GM12878 (cell line): ENCODE measurements around the gene DOHH. TPM values are rescaled to one million over a fixed set of nuclear protein-coding genes. Genes with fewer than 3 reads are reported as not detected.

Source experiments
- ATAC-seq: fragments of 200-7000 bp; cut with Tn5 transposase; 3 replicates; pipeline ENCODE4 v1.9.1; 2020; ENCODE audit warnings: mild to moderate bottlenecking, moderate library complexity
- BruUV-seq: library from RNA; stranded (reverse); fragments of 400-500 nt; replicated peaks from 2 replicates; lab custom pipeline; 2021; lab: Mats Ljungman, UMichigan
- CTCF ChIA-PET: fragments of 300-600 bp; sonication (Branson Sonifier 250); formaldehyde crosslinking; extraction: SDS; loops from one replicate; lab custom pipeline; 2021; ENCODE audit warnings: inconsistent platforms; lab: Yijun Ruan, JAX
- POLR2A ChIA-PET: fragments of 350-600 bp; formaldehyde crosslinking; extraction: SDS; loops from one replicate; lab custom pipeline; 2021; ENCODE audit warnings: inconsistent platforms; lab: Charles Lee
- RAD21 ChIA-PET: fragments of 300-600 bp; sonication (Branson Sonifier 250); formaldehyde crosslinking; loops from one replicate; lab custom pipeline; 2023; ENCODE audit warnings: antibody characterized with exemption; ENCODE audit not compliant: unreplicated experiment; lab: Charles Lee
- SMC1A ChIA-PET: fragments of 300-600 bp; sonication (Branson Sonifier 250); formaldehyde crosslinking; loops from one replicate; lab custom pipeline; 2023; ENCODE audit not compliant: unreplicated experiment, uncharacterized antibody; lab: Charles Lee
- DNase-seq: peaks from one replicate; pipeline ENCODE4 v3.0.0-alpha.2; 2011; ENCODE audit warnings: low read depth, low spot score
- FAIRE-seq: peaks from 3 replicates; lab custom pipeline; 2011; peaks lifted over from hg19 to GRCh38; lab: Jason Lieb, UNC
- H2AFZ ChIP-seq: 2 replicates; pipeline ENCODE4 v1.6.0; 2011; ENCODE audit warnings: low read depth, low read length, control low read depth; ENCODE audit not compliant: control insufficient read depth
- H3K27ac ChIP-seq: 2 replicates; pipeline ENCODE4 v1.5.1; 2011; ENCODE audit warnings: control low read depth; ENCODE audit not compliant: control insufficient read depth, insufficient read depth
- H3K27me3 ChIP-seq, 2 experiments: replicated peaks in 1 of 2; 2 replicates each; pipeline versions ENCODE4 v1.6.0 to v1.6.1; 2011; ENCODE audit warnings: low read length in 1 of 2; ENCODE audit not compliant: control insufficient read depth in 2 of 2, insufficient read depth in 2 of 2
- H3K36me3 ChIP-seq, 2 experiments: 2 replicates each; pipeline ENCODE4 v1.5.1; 2011; ENCODE audit warnings: low read length in 1 of 2; ENCODE audit not compliant: control insufficient read depth in 2 of 2, insufficient read depth in 2 of 2
- H3K4me1 ChIP-seq: 2 replicates; pipeline ENCODE4 v1.6.1; 2011; ENCODE audit warnings: mild to moderate bottlenecking, low read length, moderate library complexity, mixed read lengths; ENCODE audit not compliant: control insufficient read depth, insufficient read depth
- H3K4me2 ChIP-seq: 2 replicates; pipeline ENCODE4 v1.6.0; 2011; ENCODE audit warnings: control low read depth; ENCODE audit not compliant: control insufficient read depth, insufficient read depth
- H3K4me3 ChIP-seq: fragments of 200-600 bp; sonication (generic); 2 replicates; pipeline ENCODE4 v1.5.1; 2016
- H3K79me2 ChIP-seq: 2 replicates; pipeline ENCODE4 v1.6.0; 2011; ENCODE audit warnings: low read length; ENCODE audit not compliant: control insufficient read depth, insufficient read depth
- H3K9ac ChIP-seq: 2 replicates; pipeline ENCODE4 v1.8.0; 2011; ENCODE audit warnings: low read length, control low read depth, mixed read lengths; ENCODE audit not compliant: control insufficient read depth, insufficient read depth
- H3K9me3 ChIP-seq: replicated peaks from 3 replicates; pipeline ENCODE4 v1.5.1; 2011; ENCODE audit warnings: mild to moderate bottlenecking, low read length; ENCODE audit not compliant: control insufficient read depth, insufficient read depth
- H4K20me1 ChIP-seq: 2 replicates; pipeline ENCODE4 v1.6.0; 2011; ENCODE audit not compliant: control insufficient read depth, insufficient read depth
- E2F8 ChIP-seq: fragments of 450-650 bp; IDR thresholded peaks from 2 replicates; pipeline ENCODE4 v1.6.1; 2018; ENCODE audit warnings: mild to moderate bottlenecking, low read depth, moderate library complexity; ENCODE audit not compliant: partially characterized antibody
- TBL1XR1 ChIP-seq: IDR thresholded peaks from 2 replicates; pipeline ENCODE4 v1.6.1; 2012; ENCODE audit warnings: low read depth, low read length, improper control_type of control experiment
- ZNF622 ChIP-seq: fragments of 450-650 bp; IDR thresholded peaks from 2 replicates; pipeline ENCODE4 v1.6.1; 2017; ENCODE audit warnings: mild to moderate bottlenecking, inconsistent platforms
- WGBS: methylation state at CpG from one replicate; pipeline ENCODE4 v1.1.6; 2016; ENCODE audit warnings: low lambda C conversion rate; ENCODE audit not compliant: insufficient replicate concordance, insufficient coverage; ENCODE audit errors: missing lambda C conversion rate; 5-methylcytosine and 5-hydroxymethylcytosine counted together
- in situ Hi-C: fragments of 300-500 bp; cut with MboI; formaldehyde crosslinking; loops from 9 replicates; pipeline ENCODE4 v1.14.3; 2018; ENCODE audit warnings: mixed read lengths
- intact Hi-C: fragments of 100-400 bp; cut with micrococcal nuclease; formaldehyde crosslinking; loops from one replicate; pipeline ENCODE4 v1.14.2; 2022; ENCODE audit not compliant: unreplicated experiment
- polyA plus RNA-seq, 11 experiments: library from polyadenylated mRNA; depleted of rRNA in 4 of 11; unstranded in 6 of 11; stranded (reverse) in 5 of 11; fragments of >200 nt; fragmentation: Nextera tagmentation in 4 of 11; fragmentation: Illumina TruSeq in 1 of 11; extraction: Ambion mirVana in 4 of 11; extraction: Trizol in 1 of 11; gene quantifications; 1 replicate in 1 of 11; 2 replicates in 10 of 11; pipeline versions ENCODE4 v1.2.1 to v1.2.3, GENCODE V29; 2011 to 2016; ENCODE audit warnings: inconsistent platforms in 2 of 11, missing spikeins in 2 of 11, low read depth in 1 of 11
- total RNA-seq, 4 experiments: library from RNA; depleted of rRNA in 3 of 4; stranded (reverse); fragments of >200 nt in 3 of 4; fragmentation: Illumina TruSeq in 1 of 4; extraction: Trizol in 1 of 4; gene quantifications; 2 replicates each; pipeline versions ENCODE4 v1.2.1 to v1.2.3, GENCODE V29; 2013 to 2021

Gene DOHH
- total and polyA plus RNA-seq, 10 of the 15 experiments (the other 5 are each of a cell fraction or from before 2014, with no cell fraction given): 0.11 to 28.6 (median 11.7) TPM

- no peak for ATAC-seq
- CTCF ChIA-PET: interaction anchor here (0.5 to 1.1 kb wide), 2 partner anchors 17 to 178 kb away, joined by 3 to 6 read pairs; no protein-coding TSS in a partner anchor
- RAD21 ChIA-PET: no interaction called here
- TF ChIP-seq TBL1XR1 (no peak), E2F8 (no peak), ZNF622 (no peak)
- H3K9me3 ChIP-seq: no peaks in the 10 kb centered on the region
- no peak overlapping the region for H3K27ac ChIP-seq
- POLR2A ChIA-PET: no interaction called here
- H3K9ac ChIP-seq: no peak overlapping the region
- no peak overlapping the region for H2AFZ ChIP-seq
- DNase-seq: no peak
- BruUV-seq: no TSS peak
- SMC1A ChIA-PET: no interaction called here
- peaks cover 2% of the 10 kb centered on the region; the same call in 1 of the 2 replicates for H4K20me1 ChIP-seq
- H3K79me2 ChIP-seq: no peaks in the 10 kb centered on the region
- H3K4me1 ChIP-seq: no peaks in the 10 kb centered on the region
- WGBS: 75% methylated on average over 3 of the region's 3 CpGs
- intact Hi-C loops: no loop called here
- no peak for FAIRE-seq
- H3K27me3 ChIP-seq: no peaks in the 10 kb centered on the region
- no peak overlapping the region for H3K4me3 ChIP-seq
- no peak overlapping the region for H3K4me2 ChIP-seq
- in situ Hi-C loops: no loop called here
- H3K36me3 ChIP-seq: no peaks in the 10 kb centered on the region; a peak in 2 of 4 replicates
Observed at GRCh38 chr19:3468211-3468610, 32.3 kb downstream of the DOHH start.
